ENCODE results near the gene RCC1. TPM values are rescaled to one million over a fixed set of nuclear protein-coding genes. Genes with fewer than 3 reads are reported as not detected.

RCC1 gene
- total and polyA plus RNA-seq, 7 donors = 8.9 to 64.2 (median 18.8) TPM

DNA sequence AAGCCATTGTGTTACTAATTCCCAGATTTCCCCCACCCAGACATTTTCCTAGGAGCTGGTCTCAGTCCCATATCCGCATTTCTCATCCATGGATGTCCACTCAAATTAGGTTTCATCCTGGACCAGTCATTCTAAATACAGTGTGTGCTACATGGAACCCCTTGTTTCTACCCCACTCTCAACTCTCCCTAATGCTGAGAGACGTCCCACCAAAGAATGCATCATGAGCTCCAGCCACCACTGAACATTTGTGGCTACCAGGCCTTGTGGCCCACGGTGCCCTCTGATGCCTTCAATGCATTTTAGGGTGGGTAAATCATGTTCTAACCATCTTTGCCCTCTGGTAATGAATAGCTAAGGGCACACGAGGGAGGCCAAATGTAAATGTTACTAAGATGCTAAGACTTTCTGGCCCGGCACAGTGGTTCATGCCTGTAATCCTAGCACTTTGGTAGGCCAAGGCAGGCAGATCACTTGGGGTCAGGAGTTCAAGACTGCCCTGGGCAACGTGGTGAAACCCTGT, 72.9 kb downstream of the RCC1 start:
- Histone ChIP-seq H3K27me3 (no peaks in the 10 kb centered on the region), H3K36me3 (peaks cover 9 to 67% (median 27%) of the 10 kb centered on the region in 4 donors), H3K27ac (no peak overlapping the region), H3K4me1 (peaks cover 0 to 40% (median 30%) of the 10 kb centered on the region in 4 donors), H3K9me3 (no peaks in the 10 kb centered on the region), H3K4me3 (no peak overlapping the region)
- DNase-seq = no peak
- intact Hi-C loops (cut with DNase I) = no loop called here
- 67 to 79% methylated on average over 6 of the region's 6 CpGs for WGBS, 2 donors
- TF ChIP-seq EP300 (IDR thresholded peaks at IDR 0.05) (no peak), POLR2AphosphoS5 (IDR thresholded peaks at IDR 0.05) (no peak), POLR2A (IDR thresholded peaks at IDR 0.05) (no peak)
- TF ChIP-seq, protein P1, sequence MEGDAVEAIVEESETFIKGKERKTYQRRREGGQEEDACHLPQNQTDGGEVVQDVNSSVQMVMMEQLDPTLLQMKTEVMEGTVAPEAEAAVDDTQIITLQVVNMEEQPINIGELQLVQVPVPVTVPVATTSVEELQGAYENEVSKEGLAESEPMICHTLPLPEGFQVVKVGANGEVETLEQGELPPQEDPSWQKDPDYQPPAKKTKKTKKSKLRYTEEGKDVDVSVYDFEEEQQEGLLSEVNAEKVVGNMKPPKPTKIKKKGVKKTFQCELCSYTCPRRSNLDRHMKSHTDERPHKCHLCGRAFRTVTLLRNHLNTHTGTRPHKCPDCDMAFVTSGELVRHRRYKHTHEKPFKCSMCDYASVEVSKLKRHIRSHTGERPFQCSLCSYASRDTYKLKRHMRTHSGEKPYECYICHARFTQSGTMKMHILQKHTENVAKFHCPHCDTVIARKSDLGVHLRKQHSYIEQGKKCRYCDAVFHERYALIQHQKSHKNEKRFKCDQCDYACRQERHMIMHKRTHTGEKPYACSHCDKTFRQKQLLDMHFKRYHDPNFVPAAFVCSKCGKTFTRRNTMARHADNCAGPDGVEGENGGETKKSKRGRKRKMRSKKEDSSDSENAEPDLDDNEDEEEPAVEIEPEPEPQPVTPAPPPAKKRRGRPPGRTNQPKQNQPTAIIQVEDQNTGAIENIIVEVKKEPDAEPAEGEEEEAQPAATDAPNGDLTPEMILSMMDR (IDR thresholded peaks at IDR 0.05) = no peak

DNA sequence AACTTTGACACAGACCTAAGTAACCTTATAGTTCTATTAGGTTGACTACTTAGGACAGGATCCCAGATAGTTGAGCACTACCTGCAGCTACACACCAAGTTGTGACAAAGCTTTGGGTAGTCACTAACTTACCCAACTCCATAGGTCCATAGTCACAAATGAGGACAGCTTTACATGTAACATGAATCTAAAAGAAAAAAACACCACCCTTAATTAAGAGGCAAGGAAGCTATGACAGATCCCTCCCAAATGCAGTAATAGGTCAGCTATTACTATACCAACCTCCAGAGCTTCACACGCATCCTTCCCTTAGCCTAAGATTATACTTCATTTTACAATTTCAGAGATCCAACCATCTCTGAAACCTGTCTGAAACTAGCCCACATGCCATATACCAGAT, 73.6 kb downstream of the RCC1 start:
- no peak for TF ChIP-seq POLR2AphosphoS5 (IDR thresholded peaks at IDR 0.05)
- TF ChIP-seq POLR2A (IDR thresholded peaks at IDR 0.05) = no peak
- TF ChIP-seq, protein P1 (IDR thresholded peaks at IDR 0.05) = no peak
- TF ChIP-seq EP300 (IDR thresholded peaks at IDR 0.05) = no peak
- peak overlapping the region in 1 of 4 donors; percentile 9 for H3K4me3 ChIP-seq
- peaks cover 9 to 61% (median 26%) of the 10 kb centered on the region in 4 donors for H3K36me3 ChIP-seq
- H3K27me3 ChIP-seq = no peaks in the 10 kb centered on the region
- WGBS, 2 donors = 71 to 95% methylated on average over 1 of the region's 1 CpG
- no peaks in the 10 kb centered on the region for H3K9me3 ChIP-seq
- peaks cover 0 to 40% (median 30%) of the 10 kb centered on the region in 4 donors for H3K4me1 ChIP-seq
- H3K27ac ChIP-seq = peak overlapping the region in 3 of 4 donors; percentile 82 to 95 (median 93)
- no peak for DNase-seq
- intact Hi-C loops (cut with DNase I) = no loop called here

DNA sequence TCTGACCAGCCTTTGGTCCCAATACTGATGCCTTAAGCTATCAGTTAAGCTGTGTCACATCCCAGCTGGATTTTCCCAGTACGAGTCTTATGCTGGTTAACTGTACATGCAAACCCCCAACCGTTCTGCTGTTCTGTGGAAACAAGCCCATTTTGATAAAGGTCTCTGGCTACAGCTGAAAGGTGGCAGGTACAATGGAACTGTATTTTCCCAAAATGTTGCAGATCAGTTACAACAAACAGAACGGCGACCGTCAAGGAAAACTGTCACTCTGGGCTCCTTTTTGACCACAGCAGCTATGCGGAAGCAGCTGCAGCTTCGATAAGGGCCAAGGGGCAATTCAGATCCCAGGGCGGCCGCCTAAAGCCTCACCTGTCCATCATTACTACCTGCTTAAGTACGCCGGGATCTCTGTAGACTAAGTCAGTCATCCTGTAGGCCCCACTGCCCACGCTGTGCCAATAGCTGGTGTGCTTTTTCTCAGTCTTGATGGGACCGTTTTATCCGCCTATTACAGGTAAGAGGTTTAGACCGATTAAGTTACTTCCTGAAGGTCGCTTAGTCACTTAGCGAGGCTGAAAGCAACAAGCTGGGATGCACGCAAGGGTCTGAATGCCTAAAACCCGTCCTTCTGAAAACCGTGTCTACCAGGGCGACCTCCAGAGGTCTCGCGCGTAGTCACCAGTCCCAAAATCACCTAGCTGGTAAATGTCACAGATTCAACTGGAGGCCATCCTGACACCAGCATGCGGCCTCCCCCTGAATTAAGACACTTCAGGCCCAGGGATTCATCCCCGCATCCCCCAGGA, 75.1 kb downstream of the RCC1 start:
- TF ChIP-seq EP300 (IDR thresholded peaks at IDR 0.05) (no peak), POLR2A (IDR thresholded peaks at IDR 0.05) (no peak), POLR2AphosphoS5 (IDR thresholded peaks at IDR 0.05) (no peak)
- TF ChIP-seq, protein P1 (IDR thresholded peaks at IDR 0.05) = no peak
- peaks cover 0 to 40% (median 30%) of the 10 kb centered on the region in 4 donors for H3K4me1 ChIP-seq
- H3K27me3 ChIP-seq = no peaks in the 10 kb centered on the region
- peak overlapping the region; percentile 69 to 96 (median 86) for H3K4me3 ChIP-seq
- peaks cover 9 to 46% (median 26%) of the 10 kb centered on the region in 4 donors for H3K36me3 ChIP-seq
- intact Hi-C loops (cut with DNase I) = loop anchor here (1.0 to 10.0 kb wide), 3 partner anchors 28 to 346 kb away; partner anchors contain the start of genes ATP5IF1, DNAJC8, TAF12 and TRNAU1AP
- 1% methylated on average over 26 of the region's 26 CpGs for WGBS, 2 donors
- H3K27ac ChIP-seq = peak overlapping the region; percentile 82 to 98 (median 94)
- no peak for DNase-seq
- no peaks in the 10 kb centered on the region for H3K9me3 ChIP-seq

DNA sequence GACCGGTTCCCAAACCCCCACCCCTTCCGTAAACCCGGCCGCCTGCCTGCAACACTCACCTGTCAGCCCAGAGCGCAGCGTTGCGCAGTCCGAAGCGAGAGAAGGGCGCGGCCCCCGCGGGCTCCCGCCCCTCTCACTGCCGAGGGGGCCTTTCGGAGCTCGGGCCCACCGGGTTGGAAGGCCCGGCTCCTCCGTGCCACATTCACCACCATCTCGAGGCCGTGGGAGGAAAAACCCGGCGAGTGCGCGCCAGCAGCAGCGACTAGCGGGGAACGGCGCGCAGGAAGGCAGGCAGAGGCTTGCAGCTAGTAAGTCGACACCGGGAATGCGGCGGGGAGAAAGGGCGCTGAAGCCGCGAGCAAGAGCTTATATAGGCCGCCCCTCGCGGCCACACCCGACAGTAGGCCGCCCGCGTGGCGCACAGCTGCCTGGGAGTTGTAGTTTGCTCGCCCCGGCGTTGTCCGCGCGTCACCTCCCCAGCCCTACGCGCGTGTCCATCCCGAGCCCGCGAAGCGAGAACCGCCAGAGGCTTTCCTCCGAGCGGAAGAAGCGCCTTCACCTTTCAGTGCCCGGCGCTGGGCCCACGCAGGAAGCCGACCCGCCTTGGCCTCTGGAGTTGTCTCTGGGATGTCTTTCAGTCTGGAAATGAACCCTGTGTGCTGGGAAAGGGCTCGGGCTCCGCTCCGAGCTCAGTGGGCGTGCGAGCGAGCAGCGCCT, 75.8 kb downstream of the RCC1 start:
- TF ChIP-seq EP300 (IDR thresholded peaks at IDR 0.05) = no peak
- TF ChIP-seq POLR2AphosphoS5 (IDR thresholded peaks at IDR 0.05) = peak; percentile 97 to 100 (median 99)
- TF ChIP-seq POLR2A (IDR thresholded peaks at IDR 0.05) = peak; percentile 93
- TF ChIP-seq, protein P1 (IDR thresholded peaks at IDR 0.05) = no peak
- intact Hi-C loops (cut with DNase I) = loop anchor here (1.0 to 10.0 kb wide), 3 partner anchors 28 to 347 kb away; partner anchors contain the start of genes ATP5IF1, DNAJC8, TAF12 and TRNAU1AP
- no peaks in the 10 kb centered on the region for H3K9me3 ChIP-seq
- WGBS, 2 donors = 0 to 1% methylated on average over 75 of the region's 75 CpGs
- H3K4me1 ChIP-seq = peaks cover 0 to 40% (median 30%) of the 10 kb centered on the region in 4 donors
- H3K4me3 ChIP-seq = peak overlapping the region; percentile 69 to 96 (median 86)
- peak overlapping the region; percentile 82 to 98 (median 94) for H3K27ac ChIP-seq
- H3K27me3 ChIP-seq = no peaks in the 10 kb centered on the region
- peak; percentile 99 for DNase-seq
- peaks cover 9 to 38% (median 24%) of the 10 kb centered on the region in 4 donors for H3K36me3 ChIP-seq
